Measurements from ENCODE around the gene WNT11.

DNA sequence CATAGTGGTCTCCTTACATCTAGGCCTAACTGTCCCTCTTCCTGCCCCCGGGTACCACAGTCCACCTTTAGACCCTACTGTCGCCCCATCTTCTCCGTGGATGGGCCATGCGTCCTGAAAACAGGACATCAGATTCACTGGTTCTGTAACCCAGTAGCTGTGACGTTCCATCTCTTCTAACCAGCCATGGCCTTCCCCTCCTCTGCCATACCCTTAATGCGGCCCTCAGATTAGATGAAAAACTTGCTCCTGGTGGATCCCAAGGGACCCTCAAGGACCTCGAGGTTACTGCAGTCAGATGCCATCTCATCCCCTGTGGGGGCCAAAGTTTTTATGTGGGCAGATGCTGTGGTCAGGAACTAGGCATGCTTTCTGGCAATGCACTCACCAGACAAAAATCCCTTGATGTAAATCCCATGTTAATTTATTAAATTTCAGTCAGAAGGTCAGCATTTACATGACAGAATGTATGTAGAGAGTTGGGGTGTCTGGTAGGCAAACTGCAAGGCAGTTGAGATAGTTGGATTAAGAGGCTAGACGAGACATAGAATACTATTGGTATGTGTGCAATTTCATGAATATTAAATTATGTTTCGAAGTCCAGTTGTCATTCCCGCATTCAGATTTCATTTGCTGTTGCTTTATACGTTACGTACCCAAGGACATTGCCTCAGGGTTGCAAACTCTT lies 64.3 kb downstream of the WNT11 start:
- TF ChIP-seq, protein P1, sequence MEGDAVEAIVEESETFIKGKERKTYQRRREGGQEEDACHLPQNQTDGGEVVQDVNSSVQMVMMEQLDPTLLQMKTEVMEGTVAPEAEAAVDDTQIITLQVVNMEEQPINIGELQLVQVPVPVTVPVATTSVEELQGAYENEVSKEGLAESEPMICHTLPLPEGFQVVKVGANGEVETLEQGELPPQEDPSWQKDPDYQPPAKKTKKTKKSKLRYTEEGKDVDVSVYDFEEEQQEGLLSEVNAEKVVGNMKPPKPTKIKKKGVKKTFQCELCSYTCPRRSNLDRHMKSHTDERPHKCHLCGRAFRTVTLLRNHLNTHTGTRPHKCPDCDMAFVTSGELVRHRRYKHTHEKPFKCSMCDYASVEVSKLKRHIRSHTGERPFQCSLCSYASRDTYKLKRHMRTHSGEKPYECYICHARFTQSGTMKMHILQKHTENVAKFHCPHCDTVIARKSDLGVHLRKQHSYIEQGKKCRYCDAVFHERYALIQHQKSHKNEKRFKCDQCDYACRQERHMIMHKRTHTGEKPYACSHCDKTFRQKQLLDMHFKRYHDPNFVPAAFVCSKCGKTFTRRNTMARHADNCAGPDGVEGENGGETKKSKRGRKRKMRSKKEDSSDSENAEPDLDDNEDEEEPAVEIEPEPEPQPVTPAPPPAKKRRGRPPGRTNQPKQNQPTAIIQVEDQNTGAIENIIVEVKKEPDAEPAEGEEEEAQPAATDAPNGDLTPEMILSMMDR (IDR thresholded peaks at IDR 0.05), result no peak
- TF ChIP-seq POLR2A (IDR thresholded peaks at IDR 0.05), result no peak
